HCEC 1CT (cell line): Measurements from ENCODE around the gene HSPA12A.

Source experiments
- DNase-seq: peaks from one replicate; pipeline ENCODE4 v3.0.0-alpha.2; 2017

The HSPA12A gene

DNA sequence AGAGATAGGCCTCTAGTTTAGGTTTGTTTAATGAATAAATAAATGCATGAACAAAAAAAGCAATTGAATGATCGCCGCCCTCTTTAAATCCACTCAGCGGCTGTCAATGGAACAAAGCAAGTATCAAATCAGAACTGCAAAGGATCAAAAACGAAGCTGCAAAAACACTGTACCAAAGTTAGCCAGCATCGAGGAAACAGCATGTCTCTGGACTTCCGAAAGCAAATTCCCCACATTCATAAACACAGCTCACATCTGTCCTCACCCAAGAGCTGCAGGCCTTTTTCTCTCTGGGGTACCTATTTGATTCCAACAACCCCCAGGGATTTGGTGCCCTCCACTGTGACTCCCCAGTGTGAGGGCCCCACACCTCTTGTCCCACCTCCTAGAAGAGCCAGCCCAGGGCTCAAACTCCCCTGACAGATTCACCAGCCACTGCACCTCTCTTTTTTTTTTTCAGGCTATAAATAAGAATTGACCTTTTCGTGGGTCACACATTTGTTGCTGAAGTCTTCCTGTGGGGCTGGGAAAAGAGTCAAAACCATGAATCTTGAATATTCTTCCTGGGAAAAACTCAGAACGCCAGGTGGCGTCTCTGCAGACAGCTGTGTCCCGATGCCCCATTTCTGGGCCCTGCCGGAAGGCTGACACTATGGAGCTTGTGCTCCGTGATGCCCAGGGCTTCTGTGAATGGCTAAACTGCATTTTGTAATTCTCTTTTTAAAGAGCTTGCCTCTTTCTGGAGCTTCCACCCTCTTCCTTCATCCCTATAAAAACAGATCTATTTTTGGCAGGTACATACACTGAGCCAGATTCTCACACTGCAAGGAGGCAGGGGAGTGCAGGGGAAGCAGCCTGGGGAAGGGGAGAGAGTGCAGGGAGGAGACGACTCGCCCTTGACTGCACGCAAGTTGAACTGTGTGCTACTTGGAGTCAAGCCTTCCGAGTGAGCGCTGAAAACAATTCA is 51.7 kb downstream of the HSPA12A start:
- no peak for DNase-seq

- no peak for DNase-seq
These were observed 52.6 kb downstream of the HSPA12A start for GRCh38 chr10:116689744-116690143.

GRCh38 chr10:116688741-116689495 is 53.4 kb downstream of the HSPA12A start:
- no peak for DNase-seq

DNA sequence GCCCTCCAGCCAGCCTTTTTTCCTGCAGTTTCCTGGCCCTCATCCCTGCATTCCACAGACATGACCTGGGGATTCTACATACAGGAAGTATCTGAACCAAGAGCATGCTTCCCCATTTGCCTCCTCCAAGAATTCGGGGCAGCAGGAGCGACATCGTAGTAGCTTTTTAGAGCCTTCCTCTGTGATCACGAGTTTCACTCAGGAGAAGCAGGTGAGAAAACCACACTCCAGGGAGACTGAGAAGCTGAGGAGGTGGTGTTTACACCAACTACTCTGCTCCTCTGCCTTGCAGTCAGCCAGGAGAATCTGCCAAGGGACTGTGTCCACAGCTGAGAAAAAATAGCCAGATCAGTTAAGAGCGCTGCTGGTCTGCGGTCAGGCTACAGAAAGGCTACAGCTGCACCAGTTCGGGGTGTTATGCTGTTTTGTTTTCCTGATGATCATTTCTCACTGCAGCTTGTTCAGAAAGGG is 54.1 kb downstream of the HSPA12A start:
- peak; percentile 43 for DNase-seq

DNA sequence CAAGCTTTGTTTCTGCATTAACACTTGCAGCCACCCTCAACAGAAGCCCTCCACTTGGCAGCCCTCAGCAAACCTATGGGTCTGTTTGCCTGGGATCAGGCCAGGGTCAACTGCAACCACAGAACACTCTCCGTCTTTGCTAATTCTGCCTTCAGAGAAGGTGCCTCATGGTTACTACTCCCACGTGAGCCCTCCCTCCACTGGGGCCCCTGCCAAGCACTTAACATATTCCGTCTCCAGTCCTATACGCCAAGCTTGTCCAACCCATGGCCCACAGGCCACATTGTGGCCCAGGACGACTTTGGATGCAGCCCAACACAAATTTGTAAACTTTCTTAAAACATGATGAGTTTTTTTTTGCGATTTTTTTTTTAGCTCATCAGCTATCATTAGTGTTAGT is 54.7 kb downstream of the HSPA12A start:
- DNase-seq, result no peak

DNA sequence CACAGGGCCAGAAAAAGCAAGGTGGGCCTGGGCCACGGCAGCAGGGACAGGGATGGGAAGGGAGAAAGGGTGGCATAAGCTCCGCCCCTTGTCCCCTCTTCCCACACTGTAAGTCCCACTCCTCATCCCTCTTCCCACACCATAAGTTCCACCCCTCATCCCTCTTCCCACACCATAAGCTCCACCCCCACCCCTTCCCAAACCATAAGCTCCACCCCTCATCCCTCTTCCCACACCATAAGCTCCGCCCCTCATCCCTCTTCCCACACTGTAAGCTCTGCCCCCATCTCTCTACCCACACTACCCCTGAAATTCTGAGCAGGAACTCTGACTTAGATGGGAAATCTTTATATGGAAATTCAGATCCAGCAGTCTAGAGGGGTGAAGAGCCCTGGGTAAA is 55.7 kb downstream of the HSPA12A start:
- DNase-seq, result no peak

- DNase-seq, result no peak
These were observed 56.6 kb downstream of the HSPA12A start for GRCh38 chr10:116685807-116686206.

DNA sequence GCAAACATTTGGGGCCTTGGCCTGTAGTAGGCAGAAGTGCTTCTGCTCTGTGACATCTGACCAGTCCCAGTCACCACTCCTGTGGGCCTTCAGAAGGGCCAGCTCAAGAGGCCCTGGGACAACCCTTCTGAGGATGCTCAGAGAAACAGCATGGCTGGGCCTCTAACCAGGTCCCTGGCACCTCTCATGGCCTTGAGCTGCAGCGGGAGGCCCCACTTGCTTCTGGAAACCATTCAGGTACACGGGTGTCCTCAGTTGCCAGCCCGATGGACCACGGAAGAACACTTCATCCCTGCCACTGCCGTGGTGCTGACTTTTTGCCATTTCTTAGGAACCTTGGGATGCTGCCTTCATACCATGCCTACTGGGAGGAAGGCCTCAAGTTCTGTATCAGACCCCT is 57.6 kb downstream of the HSPA12A start:
- no peak for DNase-seq

GRCh38 chr10:116683821-116684220 is 58.5 kb downstream of the HSPA12A start:
- DNase-seq, result no peak

- no peak for DNase-seq
These were observed 59.2 kb downstream of the HSPA12A start for GRCh38 chr10:116683166-116683565.

DNA sequence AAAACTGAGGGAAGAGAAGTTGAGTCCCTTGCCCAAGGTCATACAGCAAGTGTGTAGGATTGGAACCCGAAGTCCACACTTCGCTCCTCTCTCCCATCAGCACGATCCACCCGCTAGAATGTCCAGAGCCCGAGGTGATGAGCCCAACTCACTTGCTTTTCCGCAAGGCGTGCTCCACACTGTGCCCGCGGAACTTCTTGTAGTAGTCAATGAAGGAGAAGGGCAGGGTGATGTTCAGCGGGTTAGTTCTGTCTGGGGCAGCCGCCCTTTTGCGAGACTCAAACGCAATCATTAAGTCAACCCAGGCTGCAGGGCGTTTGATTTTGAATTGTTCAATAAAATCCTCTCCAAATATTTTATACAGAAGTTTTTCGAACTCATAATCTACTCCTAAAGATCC is 63.0 kb downstream of the HSPA12A start:
- no peak for DNase-seq

DNA sequence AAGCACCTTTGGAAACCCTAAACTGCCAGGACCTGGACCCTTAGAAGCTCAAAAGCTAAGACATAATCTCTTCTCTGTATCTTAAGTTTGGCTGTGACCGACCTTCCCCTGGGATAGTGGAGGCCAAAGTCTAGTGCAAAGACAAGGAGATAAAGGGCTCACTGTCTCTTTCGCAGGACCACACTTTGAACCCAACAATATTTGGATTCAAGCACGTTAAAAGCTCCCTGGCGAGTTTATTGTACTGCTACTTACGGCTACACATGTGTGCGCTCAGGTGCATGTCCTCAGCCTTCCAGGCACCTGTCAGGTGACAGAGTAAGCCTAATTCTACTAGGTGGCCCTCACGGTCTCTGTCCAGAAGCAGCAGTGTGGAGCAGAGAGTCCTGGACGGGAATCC is 65.7 kb downstream of the HSPA12A start:
- DNase-seq, result no peak

GRCh38 chr10:116676118-116676517 is 66.2 kb downstream of the HSPA12A start:
- no peak for DNase-seq

DNA sequence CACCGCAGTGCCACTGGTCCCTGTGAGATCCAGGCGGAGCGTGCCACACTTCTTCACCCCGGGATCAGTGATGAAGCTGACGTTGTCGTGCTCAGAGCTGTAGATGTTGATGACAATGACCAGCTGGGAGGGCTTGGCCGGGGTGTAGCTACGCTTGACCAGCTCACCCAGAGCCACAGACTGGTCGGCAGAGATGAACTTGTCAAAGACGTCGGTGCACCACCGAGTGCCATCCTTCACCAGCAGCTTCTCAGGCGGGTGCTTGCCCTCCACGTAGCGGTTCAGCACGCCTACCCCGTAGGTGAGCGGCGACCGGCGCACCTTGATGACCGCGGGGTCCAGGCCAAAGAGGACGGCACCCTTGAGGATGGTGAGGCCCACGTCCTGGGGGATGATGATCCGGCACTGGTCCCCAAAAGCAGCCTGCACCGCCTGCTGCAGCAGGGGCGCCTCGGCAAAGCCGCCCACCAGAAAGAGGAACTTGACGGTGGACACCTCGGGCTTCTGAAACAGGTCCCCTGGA is 67.4 kb downstream of the HSPA12A start:
- DNase-seq, result no peak

GRCh38 chr10:116673866-116674265 is 68.5 kb downstream of the HSPA12A start:
- no peak for DNase-seq

DNA sequence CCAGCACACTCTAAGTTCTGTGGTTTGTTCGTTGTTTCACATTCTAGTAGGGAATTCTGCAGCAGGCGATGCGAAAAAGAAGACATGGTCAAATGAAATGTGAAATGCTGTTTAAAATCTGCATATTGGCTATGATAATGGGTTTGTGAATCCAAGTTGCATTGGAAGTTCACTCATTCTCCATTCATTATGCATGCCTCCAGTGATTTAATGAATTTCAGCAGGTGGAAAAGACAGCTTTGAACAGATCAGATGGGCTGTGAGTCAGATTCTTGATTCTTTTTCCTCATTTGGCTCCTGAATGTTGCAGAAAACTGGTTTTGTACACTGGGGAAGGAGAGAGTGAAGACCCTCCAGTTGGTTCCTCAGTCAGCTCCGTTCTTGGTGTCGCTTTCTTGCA is 69.5 kb downstream of the HSPA12A start:
- no peak for DNase-seq

GRCh38 chr10:116671274-116671926 is 71.0 kb downstream of the HSPA12A start:
- DNase-seq, result peak; percentile 1

- no peak for DNase-seq
These were observed 71.7 kb downstream of the HSPA12A start for GRCh38 chr10:116670706-116671105.

GRCh38 chr10:116669832-116670644 is 72.3 kb downstream of the HSPA12A start:
- DNase-seq, result no peak

DNA sequence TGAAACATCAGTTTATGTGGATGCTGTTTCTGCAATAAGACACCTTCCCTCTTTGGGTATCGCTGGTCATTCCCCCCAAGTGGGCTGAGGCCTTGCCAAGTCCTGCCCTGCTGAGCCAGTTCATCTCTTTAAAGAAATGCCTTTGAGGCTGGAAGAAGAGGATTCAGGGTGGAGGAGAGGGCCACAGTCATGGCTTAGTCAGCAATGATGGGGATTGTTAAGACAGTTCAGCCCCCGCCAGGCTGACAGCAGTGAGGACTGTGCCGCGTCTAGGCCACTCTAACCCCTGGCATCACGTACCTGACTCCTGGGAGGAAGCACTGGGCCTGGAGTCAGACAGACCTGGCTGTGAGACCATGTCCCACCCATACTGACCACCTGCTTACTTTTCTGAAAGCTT is 73.3 kb downstream of the HSPA12A start:
- peak; percentile 2 for DNase-seq

DNA sequence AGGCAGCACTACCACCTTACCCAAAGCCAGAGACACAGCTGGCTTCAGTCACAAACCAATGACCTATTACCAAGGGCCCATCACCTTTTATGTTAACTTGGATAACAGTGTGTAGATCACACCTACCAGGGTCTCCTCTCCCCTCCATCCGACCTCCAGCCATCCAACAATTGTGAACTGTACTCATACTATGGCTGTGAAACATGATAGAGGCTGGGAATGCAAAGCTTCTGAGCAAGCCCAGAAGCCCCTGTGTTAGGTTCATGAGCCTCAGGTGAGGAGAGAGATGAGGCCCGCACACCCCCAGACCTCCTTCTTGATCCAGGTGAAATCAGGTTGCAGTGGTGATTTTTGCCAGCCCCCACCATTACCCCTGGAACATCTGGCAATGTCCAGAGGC is 73.9 kb downstream of the HSPA12A start:
- DNase-seq, result no peak

GRCh38 chr10:116668018-116668417 is 74.3 kb downstream of the HSPA12A start:
- no peak for DNase-seq
